ENCODE data around the gene POLG. TPM values are rescaled to one million over a fixed set of nuclear protein-coding genes. Genes with fewer than 3 reads are reported as not detected.

POLG gene
- total and polyA plus RNA-seq, 4 donors: 36.7 to 84.9 (median 45.3) TPM

DNA sequence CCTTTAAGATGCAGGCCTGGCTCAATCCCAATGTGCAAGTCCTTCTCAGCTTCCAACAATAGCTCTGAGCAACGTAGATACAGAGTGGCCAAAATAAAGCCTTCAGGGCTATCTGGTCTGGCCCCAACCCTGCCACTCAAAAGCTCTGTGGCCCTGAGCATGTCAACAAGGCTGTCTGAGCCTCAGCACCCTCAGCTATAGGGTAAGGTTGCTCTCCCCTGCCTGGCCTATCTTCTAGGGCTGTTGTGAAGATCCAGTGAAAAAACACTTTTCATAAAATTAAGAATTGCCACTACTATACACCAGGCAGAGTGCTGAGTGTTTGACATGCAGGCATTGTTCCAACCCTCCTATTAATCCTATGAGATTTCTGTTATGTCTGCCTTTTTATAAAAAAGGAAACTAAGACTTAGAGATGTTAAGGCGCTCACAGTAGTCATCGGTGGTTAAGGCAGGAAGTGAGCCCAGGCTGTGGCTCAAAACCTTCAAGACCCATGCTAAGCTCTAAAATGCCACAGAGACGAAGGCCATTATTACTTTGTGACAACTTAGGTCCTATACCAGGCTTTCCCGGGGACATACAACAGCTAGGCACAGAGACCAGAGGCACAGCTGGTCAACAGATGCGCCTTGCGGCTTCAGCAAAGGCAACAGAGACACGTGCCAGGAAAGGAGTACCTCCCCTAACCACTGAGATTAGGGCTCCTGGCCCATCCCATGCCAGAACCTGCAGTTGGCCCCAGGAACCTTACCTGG, 5.1 kb downstream of the POLG start:
- DNase-seq (no peak), ATAC-seq (ENCODE audit: insufficient read depth, low FRiP score) (no peak)
- Histone ChIP-seq H3K9me3 (ENCODE audit: control insufficient read depth in 4 of 4, insufficient read depth in 3 of 4, low read length in 3 of 4) (no peaks in the 10 kb centered on the region), H3K27me3 (ENCODE audit: control insufficient read depth in 3 of 3, insufficient read depth in 3 of 3, low read length in 2 of 3) (no peaks in the 10 kb centered on the region), H3K9ac (ENCODE audit: insufficient read depth in 1 of 2, low read length in 2 of 2) (no peak overlapping the region), H3K4me1 (ENCODE audit: control insufficient read depth in 5 of 5, insufficient read depth in 5 of 5, low read length in 5 of 5) (peaks cover 0 to 21% (median 5%) of the 10 kb centered on the region in 5 donors), H3K36me3 (ENCODE audit: control insufficient read depth in 4 of 4, insufficient read depth in 4 of 4, low read length in 4 of 4) (peaks cover 18 to 69% (median 58%) of the 10 kb centered on the region in 4 donors), H3K27ac (ENCODE audit: low read depth in 1 of 2, low read length in 1 of 2) (no peak overlapping the region), H3K4me3 (no peak overlapping the region)
- TF ChIP-seq, protein P1, sequence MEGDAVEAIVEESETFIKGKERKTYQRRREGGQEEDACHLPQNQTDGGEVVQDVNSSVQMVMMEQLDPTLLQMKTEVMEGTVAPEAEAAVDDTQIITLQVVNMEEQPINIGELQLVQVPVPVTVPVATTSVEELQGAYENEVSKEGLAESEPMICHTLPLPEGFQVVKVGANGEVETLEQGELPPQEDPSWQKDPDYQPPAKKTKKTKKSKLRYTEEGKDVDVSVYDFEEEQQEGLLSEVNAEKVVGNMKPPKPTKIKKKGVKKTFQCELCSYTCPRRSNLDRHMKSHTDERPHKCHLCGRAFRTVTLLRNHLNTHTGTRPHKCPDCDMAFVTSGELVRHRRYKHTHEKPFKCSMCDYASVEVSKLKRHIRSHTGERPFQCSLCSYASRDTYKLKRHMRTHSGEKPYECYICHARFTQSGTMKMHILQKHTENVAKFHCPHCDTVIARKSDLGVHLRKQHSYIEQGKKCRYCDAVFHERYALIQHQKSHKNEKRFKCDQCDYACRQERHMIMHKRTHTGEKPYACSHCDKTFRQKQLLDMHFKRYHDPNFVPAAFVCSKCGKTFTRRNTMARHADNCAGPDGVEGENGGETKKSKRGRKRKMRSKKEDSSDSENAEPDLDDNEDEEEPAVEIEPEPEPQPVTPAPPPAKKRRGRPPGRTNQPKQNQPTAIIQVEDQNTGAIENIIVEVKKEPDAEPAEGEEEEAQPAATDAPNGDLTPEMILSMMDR (IDR thresholded peaks at IDR 0.05; ENCODE audit: control extremely low read depth, extremely low read depth): no peak
- WGBS, 2 donors: 61 to 67% methylated on average over 8 of the region's 8 CpGs

DNA sequence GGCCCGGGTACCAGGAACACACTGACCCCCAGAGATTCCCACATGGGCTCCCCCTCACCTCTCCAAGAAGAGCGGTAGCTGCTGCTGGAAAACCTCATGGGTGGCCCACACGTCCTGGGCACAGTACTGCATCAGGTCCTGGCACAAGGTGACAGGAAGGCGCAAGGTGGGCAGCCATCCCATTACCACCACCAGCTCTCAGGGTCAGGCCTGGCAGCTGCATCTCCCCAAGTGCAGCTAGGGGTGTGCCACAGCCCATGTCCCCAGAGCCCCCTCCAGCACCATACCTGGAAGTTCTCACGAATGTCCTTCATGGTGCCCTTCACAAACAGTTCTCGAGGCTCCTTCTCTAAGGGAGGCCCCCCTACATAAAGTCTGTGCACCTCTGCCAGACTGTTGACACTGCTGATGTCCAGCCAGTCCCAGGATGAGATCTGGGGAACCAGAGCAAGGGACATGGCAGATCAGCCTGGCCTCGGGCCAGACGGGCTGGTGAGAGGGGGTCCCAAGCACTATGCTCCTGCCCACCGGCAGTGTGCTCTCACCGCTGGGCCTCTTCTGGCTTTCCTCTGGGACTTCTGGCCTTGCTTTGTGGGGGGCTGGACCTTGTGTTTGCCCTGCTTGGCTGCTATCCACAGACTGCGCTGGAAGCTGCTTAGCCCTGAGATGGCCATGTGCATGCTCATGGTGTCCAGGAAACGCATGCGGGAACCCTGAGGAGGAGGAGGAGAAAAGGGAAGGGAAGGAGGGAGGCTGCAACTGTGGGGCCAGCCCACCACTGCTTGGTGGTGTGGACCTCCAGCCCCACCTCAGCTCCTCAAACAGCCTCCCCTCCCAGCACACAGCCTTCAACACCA, 6.0 kb downstream of the POLG start:
- Histone ChIP-seq H3K27me3 (ENCODE audit: control insufficient read depth in 3 of 3, insufficient read depth in 3 of 3, low read length in 2 of 3) (no peaks in the 10 kb centered on the region), H3K9ac (ENCODE audit: insufficient read depth in 1 of 2, low read length in 2 of 2) (no peak overlapping the region), H3K4me1 (ENCODE audit: control insufficient read depth in 5 of 5, insufficient read depth in 5 of 5, low read length in 5 of 5) (peaks cover 0 to 16% (median 4%) of the 10 kb centered on the region in 5 donors), H3K4me3 (no peak overlapping the region), H3K36me3 (ENCODE audit: control insufficient read depth in 4 of 4, insufficient read depth in 4 of 4, low read length in 4 of 4) (peaks cover 18 to 78% (median 63%) of the 10 kb centered on the region in 4 donors), H3K27ac (ENCODE audit: low read depth in 1 of 2, low read length in 1 of 2) (no peak overlapping the region), H3K9me3 (ENCODE audit: control insufficient read depth in 4 of 4, insufficient read depth in 3 of 4, low read length in 3 of 4) (no peaks in the 10 kb centered on the region)
- WGBS, 2 donors: 92 to 93% methylated on average over 13 of the region's 13 CpGs
- no peak for ATAC-seq (ENCODE audit: insufficient read depth, low FRiP score)
- TF ChIP-seq, protein P1 (IDR thresholded peaks at IDR 0.05; ENCODE audit: control extremely low read depth, extremely low read depth): no peak
- DNase-seq: no peak

- Histone ChIP-seq H3K4me3 (no peak overlapping the region), H3K27me3 (ENCODE audit: control insufficient read depth in 3 of 3, insufficient read depth in 3 of 3, low read length in 2 of 3) (no peaks in the 10 kb centered on the region), H3K9me3 (ENCODE audit: control insufficient read depth in 4 of 4, insufficient read depth in 3 of 4, low read length in 3 of 4) (no peaks in the 10 kb centered on the region), H3K9ac (ENCODE audit: insufficient read depth in 1 of 2, low read length in 2 of 2) (no peak overlapping the region), H3K27ac (ENCODE audit: low read depth in 1 of 2, low read length in 1 of 2) (no peak overlapping the region), H3K4me1 (ENCODE audit: control insufficient read depth in 5 of 5, insufficient read depth in 5 of 5, low read length in 5 of 5) (peaks cover 0 to 6% (median 0%) of the 10 kb centered on the region in 5 donors), H3K36me3 (ENCODE audit: control insufficient read depth in 4 of 4, insufficient read depth in 4 of 4, low read length in 4 of 4) (peaks cover 26 to 83% (median 70%) of the 10 kb centered on the region in 4 donors)
- WGBS, 2 donors: 93 to 99% methylated on average over 6 of the region's 6 CpGs
- DNase-seq (no peak), ATAC-seq (ENCODE audit: insufficient read depth, low FRiP score) (no peak)
- TF ChIP-seq, protein P1 (IDR thresholded peaks at IDR 0.05; ENCODE audit: control extremely low read depth, extremely low read depth): no peak
These were observed 7.5 kb downstream of the POLG start for GRCh38 chr15:89327113-89327512.
